Head of caudate nucleus (tissue), 42 donors: ENCODE measurements around the gene SLC49A3.
"Not testable (repeated sequence)": the region's sequence is repeated elsewhere in the genome, so short reads cannot be mapped to it uniquely, and the experiment has no call there.

Experiments
- DNase-seq, 42 donors: peaks; one replicate each; pipeline versions ENCODE4 v3.0.0 to v3.0.0-alpha.2; 2020 to 2021; ENCODE audit warnings: mixed read lengths in 7 of 42
- intact Hi-C: fragments of 100-400 bp; cut with DNase I; formaldehyde crosslinking; loops from one replicate; pipeline ENCODE4 v1.15.0; 2022

The SLC49A3 gene

DNA sequence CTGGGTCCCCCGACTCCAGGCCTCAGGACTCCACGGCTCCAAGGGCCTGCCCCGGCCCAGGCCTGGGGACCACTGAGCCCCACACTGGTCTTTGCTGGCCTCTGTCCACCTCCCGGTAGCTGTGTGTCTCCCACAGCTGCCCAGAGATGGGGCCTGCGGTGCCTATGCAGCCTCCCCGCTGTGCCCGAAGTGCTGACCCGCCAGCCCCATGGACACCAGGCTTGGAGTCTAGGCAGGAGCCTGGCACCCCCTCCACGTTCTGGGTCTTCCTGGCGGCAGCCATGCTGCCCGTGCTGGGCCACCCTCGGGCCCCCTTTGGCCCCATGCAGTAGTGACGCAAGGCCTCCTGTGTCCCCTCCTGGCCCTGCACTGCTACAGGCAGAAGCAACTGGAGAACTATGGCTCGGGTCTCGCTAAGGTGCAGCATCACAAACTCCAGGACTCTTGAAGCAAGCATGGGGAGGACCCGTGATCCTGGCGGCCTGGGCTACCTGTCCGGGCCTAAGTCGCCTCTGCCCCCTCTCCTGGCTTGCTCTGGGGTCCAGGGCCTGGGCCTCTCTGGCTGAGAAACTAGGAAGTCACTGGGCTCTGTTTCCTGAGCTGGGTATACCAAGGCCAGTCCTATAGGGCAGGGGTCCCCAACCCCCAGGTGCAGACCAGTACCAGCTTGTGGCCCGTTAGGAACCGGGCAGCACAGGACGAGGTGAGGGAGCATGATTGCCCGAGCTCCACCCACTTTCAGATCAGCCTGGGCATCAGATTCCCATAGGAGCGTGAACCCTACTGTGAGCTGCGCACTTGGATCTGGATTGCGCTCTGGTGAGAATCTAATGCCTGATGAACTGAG, 13.7 kb downstream of the SLC49A3 start:
- peak in 3 of 42 donors; percentile 8 to 35 (median 18) for DNase-seq

DNA sequence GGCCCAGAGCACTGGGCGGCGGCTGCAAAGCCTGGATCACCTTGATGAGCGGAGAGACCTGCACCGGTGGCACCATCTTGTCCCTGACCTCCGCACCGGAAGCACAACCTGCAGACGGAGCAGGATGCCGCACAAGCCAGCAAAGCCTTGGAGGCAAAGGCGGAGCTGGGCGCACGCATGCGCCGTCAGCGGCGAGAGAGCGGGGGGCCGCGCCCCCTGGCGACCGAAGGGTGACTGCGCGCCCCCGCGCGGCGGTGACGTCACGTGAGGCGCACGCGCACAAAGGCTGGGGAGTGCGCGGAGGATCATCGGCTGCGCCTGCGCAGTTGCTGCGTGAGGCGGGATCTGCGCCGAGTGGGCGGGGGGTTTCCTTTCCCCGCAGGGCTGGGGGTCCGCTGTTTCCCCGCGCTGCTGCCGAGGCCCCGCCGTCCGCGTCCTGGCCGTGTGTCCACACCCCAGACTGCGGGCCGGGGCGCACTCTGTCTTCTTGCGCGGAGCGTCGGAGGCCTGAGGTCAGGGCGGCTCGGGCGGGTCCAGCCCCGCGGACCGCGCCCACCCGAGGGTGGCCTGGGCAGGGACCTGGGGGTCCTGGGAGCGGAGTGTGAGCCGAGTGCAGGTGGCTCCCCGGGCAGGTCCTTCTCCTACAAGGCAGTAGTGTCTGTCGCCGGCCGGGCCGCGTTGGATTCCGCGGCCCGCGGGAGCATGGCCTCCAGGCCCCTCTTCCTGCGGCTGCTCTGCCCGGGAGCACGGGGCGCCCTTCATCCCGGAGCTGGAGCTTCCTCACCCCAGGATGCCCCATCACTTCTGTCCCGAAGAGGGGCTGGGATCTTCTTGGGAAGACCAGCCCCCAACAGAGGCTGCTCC, 14.5 kb downstream of the SLC49A3 start, which contains the start of the genes ATP5ME and MYL5:
ATP5ME (minus strand) TSS at position 105 of the 864 bp plus-strand sequence; CDS start at position 76, 29 bp downstream.
MYL5 (plus strand) TSS at position 371 of the 864 bp plus-strand sequence. CDS start 3,485 bp downstream, outside the sequence.
- intact Hi-C loops: loop anchor here (10.0 kb wide), 1 partner anchor 170 kb away; no protein-coding TSS in a partner anchor
- peak; percentile 92 to 99 (median 97) for DNase-seq

More for the DNA sequence above, 13.7 kb downstream of the SLC49A3 start:
- intact Hi-C loops: loop anchor here (10.0 kb wide), 1 partner anchor 170 kb away; no protein-coding TSS in a partner anchor

DNA sequence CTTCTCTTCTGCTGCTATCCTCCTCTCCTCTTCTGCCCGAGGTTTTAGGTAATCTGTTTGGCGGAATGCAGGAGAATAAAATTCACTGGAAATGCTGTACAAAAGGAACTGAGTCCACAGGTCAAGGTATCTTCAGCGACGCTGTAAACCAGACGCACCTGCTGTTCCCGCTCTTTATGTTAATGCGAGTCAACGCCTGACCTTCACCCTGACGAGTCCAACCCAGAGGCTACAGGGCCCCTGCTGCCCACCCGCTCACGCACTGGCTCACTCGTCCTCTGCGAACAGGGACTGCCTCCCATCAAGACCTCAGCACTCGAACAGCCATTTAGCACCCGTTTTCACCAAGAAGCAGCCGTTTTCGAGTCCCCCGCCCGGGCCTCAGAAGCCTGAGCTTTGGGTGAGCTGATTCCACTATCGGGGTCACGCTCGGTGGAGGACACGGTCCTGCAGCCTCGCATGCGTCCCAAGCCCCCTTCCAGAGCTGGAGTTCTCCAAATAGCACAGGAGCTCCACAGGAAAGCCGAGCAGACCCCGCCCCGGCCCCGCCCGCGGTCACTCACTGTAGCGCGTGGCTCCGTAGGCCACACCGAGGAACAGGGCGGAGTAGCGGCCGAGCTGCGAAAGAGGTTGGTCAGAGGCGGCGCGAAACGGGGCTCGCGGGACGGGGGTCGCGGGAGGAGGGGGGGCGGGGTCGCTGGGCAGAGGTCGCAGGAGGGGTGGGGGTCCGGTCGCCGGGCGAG, 15.4 kb downstream of the SLC49A3 start:
- intact Hi-C loops: loop anchor here (10.0 kb wide), 1 partner anchor 169 kb away; no protein-coding TSS in a partner anchor
- peak in 5 of 42 donors; percentile 37 to 60 (median 44) for DNase-seq

DNA sequence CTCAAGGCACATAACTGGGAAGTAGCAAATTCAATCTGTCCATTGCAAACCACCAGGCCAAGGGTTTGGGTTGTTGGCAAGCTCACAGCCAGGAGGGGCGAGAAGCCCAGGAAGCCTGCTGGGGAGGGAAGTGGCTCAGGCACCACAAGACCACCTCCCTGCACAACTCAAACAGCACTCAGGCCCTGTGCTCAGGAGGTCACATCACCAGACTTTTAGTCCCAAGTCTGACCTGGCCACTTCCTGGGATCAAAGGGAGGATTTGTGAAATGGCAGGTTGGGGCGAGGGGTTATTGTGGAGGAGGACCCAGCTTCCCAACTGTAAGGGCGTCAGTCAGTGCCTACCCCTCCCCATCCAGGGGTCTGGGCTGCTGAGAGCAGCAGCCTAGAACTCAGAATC, 17.2 kb downstream of the SLC49A3 start:
- no peak for DNase-seq
- intact Hi-C loops: loop anchor here (10.0 kb wide), 1 partner anchor 167 kb away; no protein-coding TSS in a partner anchor

DNA sequence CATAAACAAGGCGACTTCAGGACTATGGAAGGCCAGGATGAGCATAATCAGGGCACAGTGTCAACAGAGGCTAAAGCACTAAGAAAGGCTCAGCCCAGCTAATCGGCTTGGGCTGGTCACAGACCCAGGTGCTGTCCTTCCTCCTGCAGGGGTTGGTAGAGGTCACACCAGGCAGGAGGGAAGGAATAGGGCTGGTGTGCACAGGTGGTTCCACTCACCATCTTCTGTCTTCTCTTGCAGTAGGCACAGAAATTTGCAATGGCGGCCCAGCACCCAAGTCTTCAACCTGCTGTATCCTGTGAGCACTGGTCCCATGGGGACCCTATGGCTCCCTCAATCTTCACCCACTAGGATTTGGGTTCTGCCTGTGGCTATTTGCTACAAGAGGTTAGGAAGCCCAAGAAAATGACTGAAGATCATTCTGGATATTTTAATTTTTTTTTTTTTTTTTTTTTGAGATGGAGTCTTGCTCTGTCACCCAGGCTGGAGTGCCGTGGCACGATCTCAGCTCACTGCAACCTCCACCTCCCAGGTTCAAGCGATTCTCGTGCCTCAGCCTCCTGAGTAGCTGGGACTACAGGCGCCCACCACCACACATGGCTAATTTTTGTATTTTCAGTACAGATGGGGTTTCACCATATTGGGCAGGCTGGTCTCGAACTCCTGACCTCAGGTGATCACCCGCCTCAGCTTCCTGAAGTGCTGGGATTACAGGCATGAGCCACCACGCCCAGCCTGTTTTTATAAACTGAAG, 19.0 kb downstream of the SLC49A3 start:
- intact Hi-C loops: loop anchor here (10.0 kb wide), 1 partner anchor 165 kb away; no protein-coding TSS in a partner anchor
- not testable (repeated sequence) for DNase-seq

DNA sequence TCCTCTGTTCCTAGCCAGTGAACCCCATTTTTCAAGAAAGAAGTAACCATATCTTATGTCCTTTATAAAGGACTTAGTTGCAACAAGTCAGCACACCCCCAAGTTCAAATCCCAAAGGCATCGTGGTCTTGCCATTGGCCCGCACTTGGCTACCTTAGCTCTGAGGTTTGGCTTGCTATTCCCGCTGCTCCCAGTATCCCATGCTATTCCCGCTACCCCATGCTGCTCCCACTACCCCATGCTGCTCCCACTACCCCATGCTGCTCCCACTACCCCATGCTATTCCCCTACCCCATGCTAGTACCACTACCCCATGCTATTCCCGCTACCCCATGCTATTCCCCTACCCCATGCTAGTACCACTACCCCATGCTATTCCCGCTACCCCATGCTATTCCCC, 20.7 kb downstream of the SLC49A3 start:
- DNase-seq, intact Hi-C loops: not testable (repeated sequence)

DNA sequence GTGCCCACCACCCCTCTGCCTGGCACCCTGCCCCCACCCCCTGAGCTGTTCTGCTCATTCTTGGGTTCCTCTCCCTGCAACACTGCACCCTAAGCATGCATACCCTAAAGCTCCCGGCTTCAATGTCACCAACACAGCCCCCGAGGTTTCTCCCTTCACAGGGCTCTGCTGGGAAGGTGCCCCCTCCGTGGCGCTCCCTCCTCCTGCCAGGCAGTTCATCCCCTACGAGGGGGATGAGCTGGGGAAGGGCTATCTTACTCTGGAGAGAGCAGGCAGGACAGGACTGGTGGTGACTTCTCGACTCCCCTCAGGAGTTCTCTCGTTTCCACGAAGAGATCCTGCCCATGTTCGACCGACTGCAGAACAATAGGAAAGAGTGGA, 21.4 kb downstream of the SLC49A3 start:
- no peak for DNase-seq
- intact Hi-C loops: no loop called here

DNA sequence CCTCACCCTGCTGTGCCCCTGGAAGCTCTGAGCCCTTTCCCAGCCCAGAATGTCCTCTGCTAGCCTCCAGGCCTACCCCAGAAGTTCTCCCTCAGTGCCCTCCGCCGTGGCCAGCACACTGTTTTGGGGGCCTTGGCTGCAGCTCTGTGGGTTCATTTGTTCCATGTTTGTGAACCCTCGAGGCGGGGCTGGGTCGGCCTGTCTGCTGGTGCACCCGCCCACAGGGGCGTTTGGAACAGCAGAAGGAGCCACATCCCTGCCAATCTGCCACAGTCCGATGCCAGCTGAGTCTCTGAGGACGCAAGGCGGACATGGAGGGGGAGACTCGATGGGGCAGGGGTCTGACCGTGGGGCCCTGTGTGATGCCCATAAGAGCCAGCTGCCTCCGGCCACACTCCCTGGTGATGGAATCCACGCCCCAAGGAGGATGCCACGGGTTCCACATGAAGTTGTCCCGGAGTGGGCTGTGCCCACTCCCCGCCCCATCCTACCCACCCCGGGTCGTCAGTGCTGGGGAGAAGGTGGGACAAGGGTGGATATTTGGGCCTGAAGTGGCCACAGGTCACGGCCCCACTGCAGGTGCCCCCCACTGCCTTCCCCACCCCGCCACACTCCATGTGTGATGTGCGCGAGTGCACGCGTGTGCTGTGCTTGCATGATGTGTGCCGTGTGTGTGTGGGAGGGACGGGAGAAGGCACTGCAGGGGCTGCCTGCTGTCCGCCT, 22.0 kb downstream of the SLC49A3 start:
- DNase-seq: peak in 2 of 42 donors; percentile 1 to 63
- intact Hi-C loops: no loop called here

DNA sequence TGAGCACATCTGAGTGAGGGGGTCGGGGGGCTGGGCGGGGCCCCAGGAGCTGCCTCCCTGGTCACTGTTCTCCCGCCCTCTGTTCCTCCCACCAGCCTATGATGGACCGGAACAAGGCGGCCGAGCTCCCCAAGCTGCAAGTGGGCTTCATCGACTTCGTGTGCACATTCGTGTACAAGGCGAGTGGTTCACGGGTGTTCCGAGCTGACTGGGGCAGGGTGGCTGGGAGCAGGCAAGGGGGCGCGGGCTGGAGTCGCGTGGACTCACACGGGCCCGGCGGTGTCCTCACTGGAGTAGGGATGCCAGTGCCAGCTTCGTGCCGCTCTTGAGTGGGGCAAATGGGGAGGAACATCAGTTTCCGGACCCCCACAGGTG, 22.5 kb downstream of the SLC49A3 start:
- peak in 1 of 42 donors; percentile 6 for DNase-seq
- intact Hi-C loops: no loop called here

DNA sequence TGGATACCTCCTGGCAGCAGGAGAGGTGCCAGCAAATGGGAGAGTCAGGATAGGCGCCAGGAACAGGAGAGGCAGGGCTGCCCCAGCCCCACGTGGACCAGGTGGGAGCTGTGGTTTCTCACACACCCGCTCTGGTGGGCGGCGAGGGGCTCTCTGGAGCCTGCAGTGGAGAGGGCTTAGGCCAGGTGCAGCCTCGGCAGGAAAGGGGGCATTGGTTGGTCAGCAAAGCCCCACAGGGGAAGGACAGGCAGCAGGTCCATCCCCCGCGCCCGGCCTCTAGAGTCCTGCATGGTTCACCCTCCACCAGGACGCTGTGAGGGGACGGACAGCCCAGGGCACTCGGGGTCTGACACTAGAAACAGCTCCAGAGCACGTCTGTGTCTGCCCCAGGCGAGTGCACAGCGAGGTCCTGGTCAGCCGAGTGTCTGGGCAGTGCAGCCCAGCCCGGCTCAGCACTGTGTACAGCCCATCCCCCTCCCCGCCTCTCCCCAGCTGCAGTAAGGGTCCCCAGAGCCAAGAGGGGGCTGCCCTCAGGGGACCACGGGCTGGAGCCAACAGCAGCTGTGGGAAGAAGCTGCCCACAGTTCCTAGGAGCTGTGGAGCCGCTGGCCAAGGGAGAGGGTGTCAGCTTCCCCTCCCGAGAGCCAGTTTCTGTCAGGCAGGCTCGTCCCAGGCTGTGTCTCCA, 23.1 kb downstream of the SLC49A3 start:
- intact Hi-C loops: no loop called here
- peak in 21 of 42 donors; percentile 3 to 78 (median 56) for DNase-seq

DNA sequence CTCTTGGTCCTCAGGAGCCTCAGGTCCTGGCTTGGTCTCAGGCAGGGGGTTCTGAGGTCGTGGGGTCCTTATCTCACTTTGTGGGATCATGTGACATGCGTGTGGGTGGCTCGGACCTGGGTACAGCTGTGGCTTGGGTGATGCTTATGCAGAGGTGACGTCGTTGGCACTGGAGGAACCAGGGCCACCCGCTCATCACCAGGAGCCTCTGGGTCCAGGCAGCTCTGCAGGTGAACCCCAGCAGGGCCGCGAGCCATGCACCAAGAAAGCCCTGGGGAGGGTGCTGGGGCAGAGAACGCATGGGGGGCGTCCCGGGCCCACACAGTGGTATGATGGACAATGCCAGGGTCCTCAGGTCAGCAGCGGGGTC, 23.6 kb downstream of the SLC49A3 start:
- peak in 1 of 42 donors; percentile 6 for DNase-seq
- intact Hi-C loops: no loop called here

DNA sequence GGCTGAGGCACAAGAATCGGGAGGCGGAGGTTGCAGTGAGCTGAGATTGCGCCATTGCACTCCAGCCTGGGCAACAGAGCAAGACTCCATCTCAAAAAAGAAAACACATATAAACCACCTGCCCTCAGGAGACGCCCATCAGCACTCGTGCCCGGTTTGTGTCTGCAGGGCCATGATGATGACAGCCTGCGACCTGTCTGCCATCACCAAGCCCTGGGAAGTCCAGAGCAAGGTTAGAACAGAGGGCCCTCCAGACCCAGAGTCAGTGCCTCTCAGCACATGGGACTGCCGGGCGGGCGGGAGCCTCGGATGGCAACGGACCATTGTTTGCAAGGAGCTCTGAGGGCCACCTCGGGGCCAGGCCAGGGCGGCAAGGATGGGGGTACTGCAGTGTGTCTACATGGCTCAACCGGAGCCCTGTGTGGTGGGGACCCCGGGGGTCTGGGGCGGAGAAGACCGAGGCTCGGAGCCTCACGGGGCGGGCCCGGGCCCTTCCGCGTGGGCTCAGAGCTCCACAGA, 24.2 kb downstream of the SLC49A3 start:
- DNase-seq: peak in 1 of 42 donors; percentile 5
- intact Hi-C loops: no loop called here

DNA sequence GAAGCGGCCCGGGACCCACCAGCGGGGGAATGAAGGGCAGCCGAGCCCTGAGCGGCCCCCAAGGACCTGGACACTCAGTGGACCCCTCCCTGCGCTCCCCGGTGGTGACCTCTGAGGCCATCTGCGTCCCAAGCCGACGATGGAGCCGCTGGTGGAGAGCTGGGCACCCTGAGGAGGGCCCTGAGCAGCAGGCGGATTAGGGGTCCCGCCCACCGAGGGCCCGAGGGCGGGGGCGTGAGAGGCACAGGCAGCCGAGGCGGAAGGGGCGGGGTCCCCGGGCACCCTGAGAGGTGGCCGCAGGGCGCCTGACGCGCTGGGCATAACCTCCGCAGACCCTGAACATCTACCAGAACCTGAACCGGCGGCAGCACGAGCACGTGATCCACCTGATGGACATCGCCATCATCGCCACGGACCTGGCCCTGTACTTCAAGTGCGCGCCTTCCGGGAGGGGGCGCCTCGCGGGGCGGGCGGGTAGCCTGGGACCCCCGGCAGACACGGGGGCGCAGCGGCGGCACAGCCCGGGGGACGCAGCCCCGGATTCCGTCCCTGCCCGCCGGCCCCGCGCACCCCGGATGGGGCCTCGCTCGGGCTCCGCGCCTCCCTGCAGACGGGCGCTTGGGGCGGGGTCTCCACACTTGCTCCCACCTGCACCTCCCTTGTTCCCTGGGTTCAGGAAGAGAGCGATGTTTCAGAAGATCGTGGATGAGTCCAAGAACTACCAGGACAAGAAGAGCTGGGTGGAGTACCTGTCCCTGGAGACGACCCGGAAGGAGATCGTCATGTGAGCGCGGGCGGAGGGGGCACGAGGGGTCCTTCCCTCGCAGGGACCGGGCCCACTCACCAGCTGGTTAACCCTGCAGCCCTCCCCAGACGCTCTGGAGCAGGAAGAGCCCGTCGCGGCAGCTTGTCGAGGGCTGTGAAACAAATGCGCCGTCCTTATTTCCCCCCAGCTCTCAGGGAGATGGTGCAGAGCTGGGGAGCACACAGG, 25.2 kb downstream of the SLC49A3 start:
- DNase-seq: peak in 35 of 42 donors; percentile 46 to 81 (median 63)
- intact Hi-C loops: no loop called here

DNA sequence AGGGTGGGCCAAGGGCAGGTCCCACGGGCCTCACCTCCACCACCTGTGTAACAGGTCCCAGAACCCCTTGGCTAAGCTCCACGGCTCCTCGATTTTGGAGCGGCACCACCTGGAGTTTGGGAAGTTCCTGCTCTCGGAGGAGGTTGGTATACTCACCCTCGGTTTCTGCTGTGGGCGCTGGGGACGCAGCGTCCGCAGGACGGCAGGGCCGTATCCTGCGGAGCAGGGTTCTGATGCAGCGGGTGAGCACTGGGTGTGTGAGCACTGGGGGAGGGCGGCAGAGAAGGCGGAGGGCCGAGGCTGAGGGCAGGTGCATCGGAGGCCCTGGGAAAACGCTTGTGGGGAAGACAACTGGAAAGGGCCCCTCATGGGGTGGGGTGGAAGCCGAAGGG, 25.9 kb downstream of the SLC49A3 start:
- intact Hi-C loops: no loop called here
- DNase-seq: peak in 4 of 42 donors; percentile 2 to 8 (median 4)
